ENCODE data around the gene OSBP2.

Gene OSBP2

DNA sequence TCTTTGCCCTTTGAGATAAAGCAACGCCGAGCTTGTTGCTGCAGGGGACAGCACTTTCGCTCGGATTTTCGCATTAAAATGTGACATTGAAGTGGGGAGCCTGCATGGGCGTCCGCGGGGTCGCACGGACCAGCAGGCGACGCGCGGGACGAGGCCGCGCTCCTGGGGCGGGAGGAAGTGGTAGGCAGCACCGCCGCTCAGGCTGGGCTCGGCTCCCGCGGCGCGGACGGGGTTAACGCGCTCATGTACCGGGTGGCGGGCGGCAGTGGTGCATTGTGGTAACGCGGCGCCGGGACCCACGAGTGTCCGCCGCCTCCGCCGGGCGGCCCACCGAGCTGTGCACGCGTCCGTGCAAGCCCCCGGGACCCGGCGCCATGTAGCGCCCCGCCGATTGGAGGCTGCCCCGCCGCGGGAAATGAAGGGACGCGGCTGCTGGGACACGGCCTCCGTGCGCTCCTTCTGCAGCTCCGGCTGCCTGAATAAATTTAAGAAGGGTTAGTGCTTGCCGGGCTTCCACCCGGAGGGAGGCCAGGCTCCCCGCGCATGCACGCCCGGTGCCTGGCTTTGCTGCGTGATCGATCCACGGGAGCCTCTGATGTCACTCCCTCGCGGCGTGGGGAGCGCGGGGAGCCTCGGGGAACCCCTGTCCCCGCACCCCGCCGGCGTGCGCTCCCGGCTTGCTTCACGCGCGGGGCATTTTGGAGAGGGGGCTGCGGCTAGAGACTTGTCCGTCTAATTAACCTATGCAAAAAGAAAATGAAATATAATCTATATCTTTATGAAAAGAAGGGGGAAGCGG is 127.7 kb downstream of the OSBP2 start:
- no peak for TF ChIP-seq GATA2 (IDR thresholded peaks at IDR 0.05; ENCODE audit: low read depth, low read length)
- TF ChIP-seq GATA3 (IDR thresholded peaks at IDR 0.05; ENCODE audit: low read depth, low read length), result no peak

DNA sequence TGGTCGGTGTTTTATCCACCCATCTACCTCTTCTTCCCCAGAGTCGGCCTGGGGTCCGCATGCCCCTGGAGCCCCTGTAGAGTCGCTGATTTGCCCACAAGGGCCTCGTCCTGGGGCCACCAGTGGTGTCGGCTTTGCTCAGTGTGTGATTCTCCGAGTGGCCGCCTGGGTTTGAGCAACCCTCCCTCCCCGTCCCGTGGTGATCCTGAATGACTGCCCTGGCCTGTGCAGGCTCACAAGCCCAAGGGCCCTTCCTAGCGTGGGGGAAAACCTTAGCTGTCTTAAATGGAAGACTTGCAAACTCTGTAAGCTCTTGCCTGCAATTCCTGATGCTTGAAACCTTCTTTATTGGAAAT is 128.3 kb downstream of the OSBP2 start:
- no peak for TF ChIP-seq GATA3 (IDR thresholded peaks at IDR 0.05; ENCODE audit: low read depth, low read length)
- TF ChIP-seq GATA2 (IDR thresholded peaks at IDR 0.05; ENCODE audit: low read depth, low read length), result no peak

DNA sequence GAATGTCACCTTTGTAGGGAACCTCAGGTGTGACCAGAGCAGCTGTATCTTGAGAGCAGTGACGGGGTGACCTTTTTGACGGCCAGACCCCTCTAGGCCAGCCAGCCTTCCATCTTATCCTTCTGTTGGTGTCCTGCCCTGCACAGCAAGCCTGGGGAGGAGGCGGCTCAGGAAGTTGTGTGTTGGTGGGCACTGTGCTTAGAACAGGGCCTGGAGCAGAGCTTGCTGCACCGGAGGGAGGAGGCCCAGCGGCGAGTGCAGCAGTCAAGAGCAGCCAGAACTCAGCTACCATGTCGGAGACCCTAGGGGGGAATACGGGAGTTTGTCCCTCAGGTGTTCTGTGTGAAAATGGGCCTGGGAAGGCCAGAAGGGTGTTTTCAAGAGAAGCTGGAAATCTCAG is 129.4 kb downstream of the OSBP2 start:
- TF ChIP-seq GATA2 (IDR thresholded peaks at IDR 0.05; ENCODE audit: low read depth, low read length) (no peak), GATA3 (IDR thresholded peaks at IDR 0.05; ENCODE audit: low read depth, low read length) (no peak)

DNA sequence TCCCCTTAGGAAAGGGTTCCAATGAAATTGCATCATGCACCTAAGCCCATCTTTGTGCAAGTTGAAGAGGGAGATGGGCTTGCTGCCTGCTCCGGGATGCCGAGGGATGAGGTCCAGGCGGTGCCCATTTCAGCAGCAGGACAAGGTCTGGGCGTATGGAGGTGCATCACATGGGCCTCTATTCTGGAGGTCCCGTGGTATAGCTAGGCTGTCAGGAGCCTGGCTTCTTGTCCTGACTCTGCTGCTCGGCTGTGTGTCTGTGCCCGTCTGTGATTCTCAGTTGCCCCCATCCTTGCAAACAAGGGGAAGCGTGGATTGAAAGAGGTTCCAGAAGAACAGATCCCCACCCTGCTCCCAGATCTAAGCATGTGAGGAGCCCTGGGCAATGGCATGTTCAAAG is 130.0 kb downstream of the OSBP2 start:
- TF ChIP-seq GATA2 (IDR thresholded peaks at IDR 0.05; ENCODE audit: low read depth, low read length), result no peak
- no peak for TF ChIP-seq GATA3 (IDR thresholded peaks at IDR 0.05; ENCODE audit: low read depth, low read length)

DNA sequence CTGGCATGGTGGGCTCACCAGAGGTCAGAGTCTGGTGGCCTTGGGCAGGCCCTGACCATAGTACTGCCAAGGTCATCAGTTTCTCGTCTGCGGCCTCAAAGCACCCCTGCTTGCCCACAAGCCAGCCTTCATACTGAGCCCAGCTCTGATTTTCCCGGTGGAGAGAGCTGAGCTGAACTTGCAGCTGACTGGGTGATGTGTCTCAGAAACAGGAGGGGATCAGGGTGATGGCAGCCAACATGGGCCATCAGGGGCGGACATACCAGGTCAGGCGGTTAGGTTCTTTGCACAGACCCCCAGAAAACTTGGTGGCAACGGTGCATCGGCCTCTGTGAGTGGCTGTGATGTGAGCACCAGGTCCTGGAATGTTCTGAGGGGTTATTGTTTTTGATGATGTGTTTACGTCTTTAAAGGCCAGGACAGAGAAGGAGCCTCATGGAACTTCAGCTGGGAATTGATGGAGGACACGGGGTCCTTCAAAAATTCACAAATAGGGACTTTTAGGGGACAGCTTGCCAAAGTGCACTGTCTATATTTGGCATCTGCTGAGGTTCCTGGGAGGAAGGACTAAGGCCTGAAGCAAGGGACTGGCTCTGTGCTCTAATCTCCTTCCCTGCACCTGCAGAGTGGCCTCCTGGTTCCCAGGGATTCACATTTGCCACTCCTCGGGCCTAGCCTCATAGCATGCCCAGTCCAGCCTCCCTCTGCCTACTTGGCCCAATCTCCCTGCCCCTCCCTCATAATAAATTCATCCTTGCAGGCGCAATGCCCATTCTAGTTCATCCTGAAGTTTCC is 131.2 kb downstream of the OSBP2 start:
- TF ChIP-seq GATA2 (IDR thresholded peaks at IDR 0.05; ENCODE audit: low read depth, low read length), result no peak
- TF ChIP-seq GATA3 (IDR thresholded peaks at IDR 0.05; ENCODE audit: low read depth, low read length), result no peak

DNA sequence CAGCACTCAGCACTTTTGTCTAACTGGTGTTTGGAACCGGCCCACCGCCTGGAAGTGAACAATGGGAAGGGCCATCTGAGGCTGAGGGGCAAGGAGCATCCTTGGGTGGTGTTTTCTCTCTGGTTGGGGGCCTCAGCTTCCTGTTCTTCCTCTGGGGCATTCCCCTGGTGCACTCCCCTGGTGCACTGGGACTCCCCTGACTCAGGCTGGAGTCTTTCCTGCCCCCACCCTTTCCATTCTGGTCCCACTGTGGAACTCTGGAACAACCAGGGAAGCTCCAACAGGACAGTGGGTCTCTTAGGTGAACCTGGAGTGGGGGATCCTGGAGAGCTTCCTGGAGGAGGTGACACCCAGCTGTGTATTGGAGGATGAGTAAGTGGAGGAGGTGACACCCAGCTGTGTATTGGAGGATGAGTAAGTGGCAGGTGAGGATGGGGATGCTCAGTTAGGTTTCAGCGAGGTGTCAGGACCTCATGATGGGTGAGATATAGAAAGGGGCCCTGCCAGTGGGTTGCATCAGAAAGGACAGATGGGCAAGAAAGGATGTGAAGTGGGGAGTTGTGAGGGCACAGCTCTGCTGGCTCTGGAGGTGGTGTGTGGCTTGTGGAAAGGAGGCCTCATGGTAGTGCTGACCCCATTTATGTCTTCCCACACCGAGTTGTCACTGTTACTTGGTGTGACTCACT is 132.1 kb downstream of the OSBP2 start:
- no peak for TF ChIP-seq GATA3 (IDR thresholded peaks at IDR 0.05; ENCODE audit: low read depth, low read length)
- no peak for TF ChIP-seq GATA2 (IDR thresholded peaks at IDR 0.05; ENCODE audit: low read depth, low read length)

DNA sequence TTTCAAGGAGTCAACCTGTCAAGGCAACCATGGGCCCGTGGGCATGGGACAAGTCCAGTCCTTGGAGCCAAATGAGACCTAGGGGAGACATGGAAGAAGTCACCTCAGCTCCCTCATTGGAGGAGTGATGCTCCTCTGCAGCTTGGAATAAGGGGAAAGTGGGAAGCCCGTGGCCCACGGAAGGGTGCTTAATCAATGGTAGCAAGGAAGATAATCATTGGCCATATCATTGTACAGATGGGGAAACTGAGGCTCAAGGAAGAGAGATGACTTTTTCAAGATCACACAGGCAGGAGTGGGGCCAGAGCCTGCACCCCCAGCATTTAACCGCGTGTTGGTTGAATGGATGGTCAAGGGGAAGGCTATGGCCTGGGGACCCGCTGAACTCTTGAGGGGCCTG is 133.0 kb downstream of the OSBP2 start:
- TF ChIP-seq GATA3 (IDR thresholded peaks at IDR 0.05; ENCODE audit: low read depth, low read length) (no peak), GATA2 (IDR thresholded peaks at IDR 0.05; ENCODE audit: low read depth, low read length) (no peak)

DNA sequence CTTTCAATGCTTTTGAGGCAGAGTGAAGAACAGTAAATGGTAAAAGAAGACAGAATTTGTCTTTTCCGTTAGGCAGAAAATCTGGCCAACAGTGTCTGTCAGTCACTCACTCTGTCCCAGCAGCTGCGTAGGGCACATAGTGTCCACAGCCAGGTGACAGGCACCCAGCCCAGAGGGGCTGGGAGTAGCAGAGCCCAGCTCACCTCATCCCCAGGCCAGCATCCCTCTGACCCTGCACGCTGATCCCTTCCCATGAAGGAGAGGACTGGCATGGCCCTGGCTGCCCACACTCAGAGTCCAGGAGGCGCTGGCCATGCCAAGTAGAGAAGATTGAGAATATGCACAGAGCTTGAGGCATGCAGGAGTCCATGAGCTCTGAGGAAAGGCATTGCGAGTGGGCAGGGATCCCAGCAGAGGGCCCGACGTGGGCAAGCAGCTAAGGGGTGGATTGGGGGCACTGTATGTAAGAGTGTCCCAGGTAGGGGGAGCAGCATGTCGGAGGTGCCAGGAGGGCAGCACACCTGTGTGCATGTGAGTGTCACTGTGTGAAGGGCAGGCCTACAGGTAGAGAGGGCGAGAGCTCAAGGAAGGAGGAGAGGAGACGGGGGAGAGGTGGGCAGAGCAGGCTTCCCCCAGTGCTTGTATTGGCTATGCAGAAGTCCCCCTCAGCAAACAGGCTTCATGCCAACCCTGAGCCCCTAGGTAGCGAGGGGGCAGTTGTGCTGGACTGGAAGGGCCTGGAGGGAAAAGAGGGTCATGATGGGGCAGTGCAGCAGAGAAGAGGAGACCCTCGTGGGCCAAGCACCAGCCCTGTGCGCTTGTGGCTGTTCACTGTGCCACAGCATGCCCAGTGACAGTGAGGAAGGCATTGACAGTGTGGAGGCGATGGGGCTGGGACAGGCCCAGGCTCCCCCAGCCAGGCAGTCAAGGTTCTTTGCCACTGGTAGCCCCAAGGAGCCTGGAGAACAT is 133.8 kb downstream of the OSBP2 start:
- TF ChIP-seq GATA2 (IDR thresholded peaks at IDR 0.05; ENCODE audit: low read depth, low read length) (no peak), GATA3 (IDR thresholded peaks at IDR 0.05; ENCODE audit: low read depth, low read length) (no peak)

DNA sequence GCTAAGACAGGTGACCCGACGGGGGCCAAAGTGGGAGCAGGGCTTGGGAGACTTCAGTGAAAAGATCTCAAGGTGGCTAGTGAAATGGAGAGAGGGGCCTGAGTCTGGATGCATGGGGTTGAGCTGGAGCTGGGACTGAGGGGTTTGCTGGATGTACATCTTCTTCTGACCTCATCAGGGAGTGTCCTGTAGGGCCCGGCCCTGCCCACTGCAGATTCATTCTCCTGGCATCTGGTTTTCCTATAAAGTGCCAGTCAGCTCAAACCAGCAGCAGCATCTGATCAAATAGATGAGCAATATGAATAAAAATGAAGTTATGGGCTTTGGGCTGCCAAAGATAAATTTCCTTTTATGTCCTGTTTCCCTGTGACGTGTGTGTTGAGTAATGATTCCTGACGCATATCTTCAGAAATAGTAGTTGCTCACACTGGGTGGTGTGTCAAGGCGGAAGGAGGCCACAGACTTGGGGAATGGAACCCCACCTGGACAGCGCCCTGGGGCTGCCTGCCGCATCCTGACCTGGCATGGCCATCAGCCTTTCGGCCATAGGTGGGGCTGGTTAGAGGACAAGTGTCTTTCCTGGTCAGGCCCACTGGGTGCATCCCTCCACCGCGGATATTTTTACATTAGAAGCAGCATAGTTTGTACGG is 135.4 kb downstream of the OSBP2 start:
- TF ChIP-seq GATA2 (IDR thresholded peaks at IDR 0.05; ENCODE audit: low read depth, low read length) (no peak), GATA3 (IDR thresholded peaks at IDR 0.05; ENCODE audit: low read depth, low read length) (no peak)

DNA sequence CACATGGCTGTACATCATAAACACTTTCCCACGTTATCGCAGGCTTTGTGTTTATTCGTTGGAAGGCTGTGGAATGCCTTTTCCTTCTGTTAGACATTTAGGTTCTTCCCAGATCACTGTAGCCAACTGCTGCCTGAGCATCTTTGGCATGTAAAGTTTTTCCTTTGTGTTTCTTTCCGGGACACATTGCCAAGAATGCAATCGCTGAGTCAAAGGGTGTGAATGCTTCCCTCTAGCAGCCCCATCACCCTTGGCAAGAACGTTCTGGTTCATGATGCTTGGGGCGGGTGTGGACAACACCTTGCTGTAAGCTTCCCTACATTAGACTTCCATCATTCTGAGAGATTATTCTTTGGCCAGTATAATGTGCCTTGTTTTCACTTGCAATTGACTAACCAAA is 136.2 kb downstream of the OSBP2 start:
- TF ChIP-seq GATA2 (IDR thresholded peaks at IDR 0.05; ENCODE audit: low read depth, low read length) (no peak), GATA3 (IDR thresholded peaks at IDR 0.05; ENCODE audit: low read depth, low read length) (no peak)

DNA sequence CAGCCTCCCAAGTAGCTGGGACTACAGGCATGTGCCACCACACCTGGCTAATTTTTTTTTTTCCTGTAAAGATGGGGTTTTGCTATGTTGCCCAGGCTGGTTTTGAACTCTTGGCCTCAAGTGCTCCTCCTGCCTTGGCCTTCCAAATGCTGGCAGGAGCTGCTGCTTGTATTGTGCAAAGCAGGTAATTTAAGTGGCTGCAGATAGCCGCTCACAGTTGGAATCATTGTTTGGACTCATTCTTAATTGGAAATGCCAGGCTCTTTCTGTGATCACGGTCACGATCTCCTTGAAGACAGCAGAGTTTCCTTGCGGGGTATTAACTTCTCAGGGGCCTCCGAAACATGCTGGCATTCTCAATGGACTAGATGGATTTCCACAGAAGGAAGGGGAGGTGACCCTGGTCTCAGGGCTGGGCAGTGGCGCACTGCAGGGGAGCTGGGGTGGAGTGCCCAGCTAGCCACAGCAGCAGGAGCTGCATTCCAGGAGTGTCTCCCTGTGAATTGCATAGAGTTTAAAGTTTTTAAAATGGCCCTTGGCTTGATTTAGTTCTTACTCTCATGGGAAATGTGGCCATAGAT is 137.8 kb downstream of the OSBP2 start:
- TF ChIP-seq GATA2 (IDR thresholded peaks at IDR 0.05; ENCODE audit: low read depth, low read length), result no peak
- TF ChIP-seq GATA3 (IDR thresholded peaks at IDR 0.05; ENCODE audit: low read depth, low read length), result no peak

DNA sequence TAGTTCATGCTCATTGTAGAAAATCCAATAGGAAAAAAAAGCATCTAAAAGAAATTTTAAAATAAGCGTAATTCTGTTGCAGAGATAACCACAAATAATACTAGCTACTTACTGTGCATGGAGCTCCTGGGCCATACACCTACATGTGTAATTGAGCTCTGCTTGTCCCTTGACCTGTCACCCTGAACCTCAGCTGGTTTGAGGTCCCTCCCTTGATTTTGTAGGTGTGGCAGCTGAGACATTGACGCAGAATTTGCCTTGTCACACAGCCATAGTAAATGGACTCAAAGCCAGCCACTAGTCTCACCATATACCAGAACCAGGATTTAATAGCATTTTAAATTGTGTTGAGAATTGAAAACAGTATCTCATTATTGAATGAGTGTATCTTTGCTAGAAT is 138.6 kb downstream of the OSBP2 start:
- TF ChIP-seq GATA2 (IDR thresholded peaks at IDR 0.05; ENCODE audit: low read depth, low read length), result no peak
- TF ChIP-seq GATA3 (IDR thresholded peaks at IDR 0.05; ENCODE audit: low read depth, low read length), result no peak

DNA sequence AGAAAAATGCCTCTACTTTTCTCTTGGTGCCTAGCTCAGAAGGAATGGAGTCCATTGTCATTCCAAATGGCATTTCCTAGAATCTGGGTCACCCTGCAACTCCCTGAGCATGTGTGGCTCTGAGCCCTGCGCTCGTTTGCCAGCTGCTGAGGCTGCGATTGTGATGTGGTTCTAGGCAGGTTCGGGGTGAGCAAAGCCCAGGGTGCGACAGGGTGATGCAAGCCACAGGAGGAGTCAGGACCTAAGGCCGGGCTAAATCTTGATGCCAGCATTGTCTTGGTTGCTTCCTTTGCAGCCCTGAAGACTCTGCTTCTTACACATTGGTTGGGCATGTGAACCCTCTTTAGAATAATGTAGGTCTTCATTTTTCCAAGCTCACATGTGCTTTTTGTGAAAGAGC is 142.9 kb downstream of the OSBP2 start:
- TF ChIP-seq GATA3 (IDR thresholded peaks at IDR 0.05; ENCODE audit: low read depth, low read length) (no peak), GATA2 (IDR thresholded peaks at IDR 0.05; ENCODE audit: low read depth, low read length) (no peak)
